Measurements from ENCODE around the gene LRMDA. TPM values are rescaled to one million over a fixed set of nuclear protein-coding genes. Genes with fewer than 3 reads are reported as not detected.

The LRMDA gene
- total RNA-seq, 1 experiment from 2014 or later: not detected

GRCh38 chr10:75825661-75826060 lies 394.2 kb downstream of the LRMDA start:
- no peak for DNase-seq (ENCODE audit: low read depth)

GRCh38 chr10:75826846-75827245 lies 395.4 kb downstream of the LRMDA start:
- DNase-seq (ENCODE audit: low read depth): no peak

- DNase-seq (ENCODE audit: low read depth): no peak
Measured at GRCh38 chr10:75827587-75828021, 396.2 kb downstream of the LRMDA start.

GRCh38 chr10:75828413-75828812 lies 397.0 kb downstream of the LRMDA start:
- DNase-seq (ENCODE audit: low read depth): no peak

- no peak for DNase-seq (ENCODE audit: low read depth)
Measured at GRCh38 chr10:75836064-75836463, 404.6 kb downstream of the LRMDA start.

GRCh38 chr10:75838486-75838885 lies 407.1 kb downstream of the LRMDA start:
- DNase-seq (ENCODE audit: low read depth): no peak

GRCh38 chr10:75839020-75839419 lies 407.6 kb downstream of the LRMDA start:
- no peak for DNase-seq (ENCODE audit: low read depth)

GRCh38 chr10:75841266-75841665 lies 409.8 kb downstream of the LRMDA start:
- no peak for DNase-seq (ENCODE audit: low read depth)

- DNase-seq (ENCODE audit: low read depth): no peak
Measured at GRCh38 chr10:75845176-75845947, 413.9 kb downstream of the LRMDA start.

- DNase-seq (ENCODE audit: low read depth): no peak
Measured at GRCh38 chr10:75847477-75847876, 416.1 kb downstream of the LRMDA start.

GRCh38 chr10:75851580-75852345 lies 420.3 kb downstream of the LRMDA start:
- no peak for DNase-seq (ENCODE audit: low read depth)

GRCh38 chr10:75852851-75853484 lies 421.5 kb downstream of the LRMDA start:
- DNase-seq (ENCODE audit: low read depth): no peak

GRCh38 chr10:75857269-75857846 lies 425.9 kb downstream of the LRMDA start:
- no peak for DNase-seq (ENCODE audit: low read depth)

- DNase-seq (ENCODE audit: low read depth): no peak
Measured at GRCh38 chr10:75857896-75858295, 426.5 kb downstream of the LRMDA start.

GRCh38 chr10:75858339-75858738 lies 426.9 kb downstream of the LRMDA start:
- DNase-seq (ENCODE audit: low read depth): no peak

GRCh38 chr10:75859141-75859540 lies 427.7 kb downstream of the LRMDA start:
- no peak for DNase-seq (ENCODE audit: low read depth)

GRCh38 chr10:75860009-75860408 lies 428.6 kb downstream of the LRMDA start:
- DNase-seq (ENCODE audit: low read depth): no peak

GRCh38 chr10:75861582-75861981 lies 430.2 kb downstream of the LRMDA start:
- no peak for DNase-seq (ENCODE audit: low read depth)

GRCh38 chr10:75862935-75863334 lies 431.5 kb downstream of the LRMDA start:
- no peak for DNase-seq (ENCODE audit: low read depth)

- DNase-seq (ENCODE audit: low read depth): no peak
Measured at GRCh38 chr10:75864717-75865116, 433.3 kb downstream of the LRMDA start.

GRCh38 chr10:75865413-75866299 lies 434.2 kb downstream of the LRMDA start:
- DNase-seq (ENCODE audit: low read depth): no peak

All from Daoy (cell line).